K562 (cell line): ENCODE measurements around the gene DCPS. TPM values are rescaled to one million over a fixed set of nuclear protein-coding genes. Genes with fewer than 3 reads are reported as not detected.

Experiments used
- ATAC-seq: fragments of 200-7000 bp; cut with Tn5 transposase; 3 replicates; pipeline ENCODE4 v1.9.1; 2020; ENCODE audit warnings: moderate library complexity
- BruUV-seq: library from RNA; stranded (reverse); fragments of 400-500 nt; replicated peaks from 2 replicates; lab custom pipeline; 2021; lab: Mats Ljungman, UMichigan
- CTCF ChIA-PET: fragments of 300-600 bp; formaldehyde crosslinking; extraction: SDS; loops from one replicate; lab custom pipeline; 2021; ENCODE audit warnings: low intra/inter-chr PET ratio; lab: Yijun Ruan, JAX
- POLR2A ChIA-PET: fragments of 300-600, 350-650 bp; sonication (Branson Sonifier 250); formaldehyde crosslinking; extraction: SDS; loops from one replicate; lab custom pipeline; 2021; ENCODE audit warnings: antibody characterized with exemption, inconsistent platforms; lab: Yijun Ruan, JAX
- DNase-seq, 4 experiments: peaks; one replicate each; pipeline versions ENCODE4 v3.0.0 to v3.0.0-alpha.2; 2011 to 2018; ENCODE audit warnings: low spot score in 3 of 4, mixed read lengths in 3 of 4; ENCODE audit errors: extremely low read depth in 1 of 4
- FAIRE-seq: peaks from 2 replicates; lab custom pipeline; 2011; peaks lifted over from hg19 to GRCh38; lab: Jason Lieb, UNC
- H2AFZ ChIP-seq: 2 replicates; pipeline ENCODE4 v1.6.0; 2011; ENCODE audit warnings: low read depth, low read length, control low read depth, inconsistent platforms
- H3K27ac ChIP-seq: fragments of 200-600 bp; 3 replicates; pipeline ENCODE4 v1.8.0; 2011; ENCODE audit warnings: low read depth, mild to moderate bottlenecking, control low read depth, inconsistent platforms, low read length, moderate library complexity, mixed read lengths; ENCODE audit errors: extremely low read depth
- H3K27me3 ChIP-seq, 2 experiments: fragments of 300-600 bp in 1 of 2; 2 replicates in 1 of 2; 3 replicates in 1 of 2; pipeline versions ENCODE4 v1.6.0 to v1.8.0; 2011; ENCODE audit warnings: inconsistent platforms in 2 of 2, low read length in 2 of 2, mild to moderate bottlenecking in 1 of 2, mixed read lengths in 1 of 2, moderate library complexity in 1 of 2; ENCODE audit not compliant: control insufficient read depth in 2 of 2, insufficient read depth in 2 of 2
- H3K36me3 ChIP-seq: fragments of 300-600 bp; 3 replicates; pipeline ENCODE4 v1.8.0; 2011; ENCODE audit warnings: mild to moderate bottlenecking, low read length, inconsistent platforms; ENCODE audit not compliant: control insufficient read depth, insufficient read depth
- H3K4me1 ChIP-seq, 2 experiments: fragments of 200-600 bp in 1 of 2; replicated peaks in 1 of 2; 2 replicates in 1 of 2; 3 replicates in 1 of 2; pipeline versions ENCODE4 v1.5.1 to v1.8.0; 2011; ENCODE audit warnings: inconsistent platforms in 2 of 2, low read length in 2 of 2, mild to moderate bottlenecking in 1 of 2, mixed read lengths in 1 of 2, moderate library complexity in 1 of 2; ENCODE audit not compliant: control insufficient read depth in 2 of 2, insufficient read depth in 2 of 2
- H3K4me2 ChIP-seq: 2 replicates; pipeline ENCODE4 v1.6.1; 2011; ENCODE audit warnings: low read length, control low read depth, inconsistent platforms, mixed read lengths; ENCODE audit not compliant: insufficient read depth
- H3K4me3 ChIP-seq: fragments of 200-600 bp; sonication (generic), shearing (Covaris generic); 2 replicates; pipeline ENCODE4 v1.5.1; 2016; ENCODE audit warnings: control low read depth, inconsistent platforms
- H3K79me2 ChIP-seq: fragments of 200-600 bp; 3 replicates; pipeline ENCODE4 v1.8.0; 2011; ENCODE audit warnings: low read length, inconsistent platforms; ENCODE audit not compliant: control insufficient read depth, insufficient read depth
- H3K9ac ChIP-seq, 2 experiments: 2 replicates each; pipeline versions ENCODE4 v1.6.0 to v1.6.1; 2011; ENCODE audit warnings: low read depth in 2 of 2, low read length in 2 of 2, control low read depth in 1 of 2, inconsistent platforms in 1 of 2, mild to moderate bottlenecking in 1 of 2, mixed read lengths in 1 of 2; ENCODE audit not compliant: insufficient read depth in 1 of 2
- H3K9me1 ChIP-seq: one replicate; pipeline ENCODE4 v1.6.0; 2011; ENCODE audit warnings: inconsistent platforms, mild to moderate bottlenecking, low read length, moderate library complexity; ENCODE audit not compliant: control insufficient read depth, insufficient read depth
- H3K9me3 ChIP-seq: replicated peaks from 2 replicates; pipeline ENCODE4 v1.5.1; 2011; ENCODE audit warnings: low read depth, low read length, inconsistent platforms; ENCODE audit not compliant: control insufficient read depth, insufficient read depth
- H4K20me1 ChIP-seq: replicated peaks from 2 replicates; pipeline ENCODE4 v1.6.1; 2011; ENCODE audit warnings: low read length, inconsistent platforms, mixed read lengths; ENCODE audit not compliant: control insufficient read depth, insufficient read depth
- ATF3 ChIP-seq, 2 experiments: fragments of 450-650 bp in 1 of 2; sonication (generic) in 1 of 2; formaldehyde crosslinking in 1 of 2; IDR thresholded peaks in 1 of 2; conservative IDR thresholded peaks in 1 of 2; 2 replicates each; pipeline versions ENCODE4 v1.6.1 to v1.8.1; 2016 to 2023; ENCODE audit warnings: mild to moderate bottlenecking in 2 of 2, moderate library complexity in 2 of 2, inconsistent platforms in 1 of 2, missing genetic modification reagents in 1 of 2
- HDAC2 ChIP-seq: fragments of 450-650 bp; IDR thresholded peaks from 2 replicates; pipeline ENCODE4 v1.6.1; 2016; ENCODE audit warnings: mild to moderate bottlenecking
- L3MBTL2 ChIP-seq: fragments of 450-650 bp; IDR thresholded peaks from 2 replicates; pipeline ENCODE4 v1.6.1; 2016; ENCODE audit warnings: mild to moderate bottlenecking, moderate library complexity
- NFRKB ChIP-seq: fragments of 450-650 bp; IDR thresholded peaks from 2 replicates; pipeline ENCODE4 v1.6.1; 2016; ENCODE audit warnings: low read depth
- PHF8 ChIP-seq: fragments of 200-600 bp; sonication (generic); IDR thresholded peaks from 2 replicates; pipeline ENCODE4 v1.6.1; 2012; ENCODE audit warnings: mixed run types, mild to moderate bottlenecking, inconsistent platforms, low read length, moderate library complexity, borderline replicate concordance
- PKNOX1 ChIP-seq: fragments of 450-650 bp; IDR thresholded peaks from 2 replicates; pipeline ENCODE4 v1.6.1; 2016
- POLR2A ChIP-seq: fragments of 450-650 bp; conservative IDR thresholded peaks from 2 replicates; pipeline ENCODE4 v1.6.1; 2016
- SIN3A ChIP-seq, 2 experiments: fragments of 150-350 bp in 1 of 2; IDR thresholded peaks; 2 replicates each; pipeline ENCODE4 v1.6.1; 2011 to 2016; ENCODE audit warnings: borderline replicate concordance in 2 of 2, low read depth in 2 of 2, low read length in 2 of 2, mild to moderate bottlenecking in 2 of 2, moderate library complexity in 2 of 2; ENCODE audit not compliant: control insufficient read depth in 1 of 2
- SRSF1 ChIP-seq: fragments of 200-400 bp; formaldehyde crosslinking; IDR thresholded peaks from 2 replicates; pipeline ENCODE4 v1.6.1; 2017; ENCODE audit warnings: mild to moderate bottlenecking, low read depth, low read length, moderate library complexity
- ZNF12 ChIP-seq: sonication (generic); formaldehyde crosslinking; IDR thresholded peaks from 2 replicates; pipeline ENCODE4 v1.4.0; 2020; ENCODE audit warnings: mild to moderate bottlenecking, missing genetic modification reagents
- ZNF239 ChIP-seq: fragments of 250-450 bp; sonication (Bioruptor Pico); IDR thresholded peaks from 2 replicates; pipeline ENCODE4 v1.4.0; 2020; ENCODE audit warnings: mild to moderate bottlenecking
- ZNF639 ChIP-seq, 2 experiments: fragments of 200-800 bp in 1 of 2; sonication (Bioruptor generic) in 1 of 2; sonication (generic) in 1 of 2; formaldehyde crosslinking in 1 of 2; IDR thresholded peaks in 1 of 2; conservative IDR thresholded peaks in 1 of 2; 2 replicates each; pipeline versions ENCODE4 v1.5.0 to v1.6.1; 2016 to 2020; ENCODE audit warnings: missing compliant biosample characterization in 1 of 2, missing genetic modification characterization in 1 of 2, missing genetic modification reagents in 1 of 2
- WGBS: fragments of 100-300 bp; shearing (Covaris generic); methylation state at CpG from one replicate; pipeline ENCODE4 v1.1.6; 2016; ENCODE audit warnings: low coverage, mixed read lengths; ENCODE audit not compliant: insufficient coverage; ENCODE audit errors: missing lambda C conversion rate; 5-methylcytosine and 5-hydroxymethylcytosine counted together
- in situ Hi-C: fragments of 300-500 bp; cut with MboI; formaldehyde crosslinking; loops from 4 replicates; pipeline ENCODE4 v1.15.0; 2018; ENCODE audit warnings: inconsistent platforms, mixed read lengths
- intact Hi-C: fragments of 100-400 bp; cut with micrococcal nuclease; formaldehyde crosslinking; loops from 2 replicates; pipeline ENCODE4 v1.14.2; 2022
- polyA plus RNA-seq, 8 experiments: library from polyadenylated mRNA; depleted of rRNA in 4 of 8; stranded (reverse) in 5 of 8; unstranded in 3 of 8; fragments of >200 nt; fragmentation: Nextera tagmentation in 2 of 8; fragmentation: Illumina TruSeq in 1 of 8; extraction: Ambion mirVana in 2 of 8; extraction: Trizol in 1 of 8; gene quantifications; 2 replicates each; pipeline versions ENCODE4 v1.2.1 to v1.2.3, GENCODE V29; 2011 to 2014; ENCODE audit warnings: inconsistent platforms in 1 of 8, missing spikeins in 1 of 8
- total RNA-seq, 7 experiments: library from RNA; depleted of rRNA in 6 of 7; stranded (reverse); fragments of >200 nt in 6 of 7; fragmentation: Illumina TruSeq in 2 of 7; extraction: Trizol in 2 of 7; gene quantifications; 2 replicates each; pipeline versions ENCODE4 v1.2.1 to v1.2.3, GENCODE V29; 2011 to 2021; ENCODE audit warnings: low replicate concordance in 1 of 7

DCPS gene
- total and polyA plus RNA-seq, 9 of the 15 experiments (the other 6 are each of a cell fraction or from before 2014, with no cell fraction given), result 8.7 to 38.1 (median 17.9) TPM

- intact Hi-C loops, result loop anchor here (2.0 to 5.0 kb wide), 2 partner anchors 46 to 75 kb away; no protein-coding TSS in a partner anchor
- TSS peak; percentile 45 for BruUV-seq
- peaks cover 63% of the 10 kb centered on the region; the same call in 2 of the 3 replicates for H3K36me3 ChIP-seq
- H3K4me2 ChIP-seq, result peak overlapping the region; percentile 74
- no peak overlapping the region for H3K4me3 ChIP-seq
- FAIRE-seq (peak; percentile 99), ATAC-seq (peak; percentile 87), DNase-seq (peak; percentile 81 to 95 (median 86))
- ChIA-PET POLR2A (interaction anchor here (1.4 to 1.8 kb wide), 4 partner anchors 8 to 15 kb away, joined by 3 to 7 read pairs (median 4); no protein-coding TSS in a partner anchor), CTCF (no interaction called here)
- H3K4me1 ChIP-seq, result peaks cover 57 to 82% of the 10 kb centered on the region in 2 experiments
- H3K27ac ChIP-seq, result peak overlapping the region; percentile 94
- under 1% methylated on average over 17 of the region's 17 CpGs for WGBS
- peaks cover 8% of the 10 kb centered on the region for H3K9me1 ChIP-seq
- H2AFZ ChIP-seq, result peak overlapping the region; percentile 40; the same call in 1 of the 2 replicates
- peak overlapping the region; percentile 60 to 87 for H3K9ac ChIP-seq
- peaks cover 35% of the 10 kb centered on the region for H3K79me2 ChIP-seq
- no peaks in the 10 kb centered on the region for H3K9me3 ChIP-seq
- in situ Hi-C loops, result no loop called here
- H4K20me1 ChIP-seq, result peaks cover 5% of the 10 kb centered on the region; the same call in 1 of the 2 replicates
- no peaks in the 10 kb centered on the region for H3K27me3 ChIP-seq
- TF ChIP-seq HDAC2 (peak; percentile 94), SRSF1 (no peak), POLR2A (peak; percentile 59; the same call in 1 of the 2 replicates), L3MBTL2 (peak; percentile 87), ZNF639 (CRISPR knock-in tag; conservative IDR thresholded peaks at IDR 0.05 in 1 of 2, IDR thresholded peaks at IDR 0.05 in 1 of 2) (peak in 1 of 2 experiments; percentile 71; a peak in 2 of 4 replicates), NFRKB (peak; percentile 31; the same call in 1 of the 2 replicates), SIN3A (IDR thresholded peaks at IDR 0.05; ENCODE audit: borderline replicate concordance in 2 of 2, control insufficient read depth in 1 of 2, low read depth in 2 of 2, low read length in 2 of 2) (0 out of 4 replicates have a peak, but pooled peaks of 1 of the 2 experiments have one; percentile 9), ZNF239 (CRISPR knock-in tag) (no peak), PHF8 (no peak), ATF3 (IDR thresholded peaks at IDR 0.05) (peak; percentile 96), ATF3 (CRISPR knock-in tag; conservative IDR thresholded peaks at IDR 0.05) (peak; percentile 98), ZNF12 (CRISPR knock-in tag) (no peak), PKNOX1 (peak; percentile 89)
Measured at GRCh38 chr11:126345759-126346585, 42.1 kb downstream of the DCPS start.
